GM19240 (cell line): ENCODE results near the gene USP20.

Experiments
- DNase-seq: peaks from one replicate; pipeline ENCODE4 v3.0.0; 2011; ENCODE audit warnings: low spot score; ENCODE audit not compliant: insufficient read length

Gene USP20

DNA sequence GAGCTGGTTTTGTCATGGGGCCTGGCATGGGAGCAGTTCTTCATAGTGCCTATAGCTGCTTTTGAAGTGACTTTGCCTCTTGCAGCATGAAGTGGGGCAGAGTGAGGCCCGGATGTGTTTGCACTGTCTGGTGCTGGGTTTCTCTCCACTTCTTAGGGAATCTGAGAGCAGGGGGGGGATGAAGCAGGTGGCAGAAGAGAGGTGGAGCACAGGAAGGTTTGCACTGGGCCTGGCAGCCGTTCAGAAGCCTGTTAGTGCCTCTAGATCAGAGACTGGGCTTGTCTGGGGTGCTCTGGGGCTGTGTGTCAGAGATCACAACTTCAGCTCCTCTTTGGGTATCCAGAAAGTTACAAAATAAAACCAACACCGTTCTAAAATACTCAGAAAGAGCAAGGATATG, 18.4 kb downstream of the USP20 start:
- no peak for DNase-seq

DNA sequence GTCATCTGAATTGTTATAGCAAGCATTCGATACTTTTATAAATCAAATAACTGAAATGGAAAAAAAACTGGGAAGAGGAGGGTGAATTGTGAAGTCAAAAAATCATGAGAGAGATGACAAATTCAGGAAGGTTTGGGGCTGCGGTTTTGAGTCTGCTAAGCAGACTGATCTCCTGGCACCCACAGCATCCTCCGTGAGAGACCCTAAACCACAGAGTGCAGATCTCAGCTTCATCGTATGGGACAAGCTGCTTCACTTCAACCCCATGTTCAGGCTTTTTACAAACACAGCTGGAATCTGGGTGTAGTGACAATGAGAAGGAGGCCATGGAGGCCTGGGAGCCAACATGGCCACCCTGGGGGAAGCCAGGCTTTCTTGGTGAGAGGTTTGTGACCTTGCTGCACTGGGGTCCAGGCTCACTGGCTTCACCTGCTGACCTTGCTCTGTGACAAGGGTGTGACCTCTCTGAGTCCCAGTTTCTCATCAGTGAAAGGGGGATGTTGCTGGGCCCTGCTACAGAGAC, 19.4 kb downstream of the USP20 start:
- no peak for DNase-seq

DNA sequence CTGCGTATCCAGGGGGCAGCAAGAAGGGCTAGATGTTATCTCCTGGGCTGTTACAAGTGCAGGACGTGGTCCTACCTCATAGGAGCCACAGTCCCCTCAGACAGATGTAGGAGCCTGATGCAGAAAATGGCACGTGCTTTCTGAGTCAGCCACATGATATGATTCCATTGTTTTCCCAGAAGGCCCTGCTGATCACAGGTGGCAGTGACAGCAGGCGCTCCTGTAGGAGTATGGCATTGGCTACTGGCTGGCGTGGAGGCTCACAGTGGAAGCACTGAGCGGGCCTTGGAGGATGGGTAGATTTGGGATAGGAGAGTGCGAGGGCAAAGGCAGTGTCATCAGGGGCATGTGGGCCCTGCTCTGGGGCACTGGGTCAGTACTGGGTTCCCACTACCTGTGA, 21.9 kb downstream of the USP20 start:
- no peak for DNase-seq

DNA sequence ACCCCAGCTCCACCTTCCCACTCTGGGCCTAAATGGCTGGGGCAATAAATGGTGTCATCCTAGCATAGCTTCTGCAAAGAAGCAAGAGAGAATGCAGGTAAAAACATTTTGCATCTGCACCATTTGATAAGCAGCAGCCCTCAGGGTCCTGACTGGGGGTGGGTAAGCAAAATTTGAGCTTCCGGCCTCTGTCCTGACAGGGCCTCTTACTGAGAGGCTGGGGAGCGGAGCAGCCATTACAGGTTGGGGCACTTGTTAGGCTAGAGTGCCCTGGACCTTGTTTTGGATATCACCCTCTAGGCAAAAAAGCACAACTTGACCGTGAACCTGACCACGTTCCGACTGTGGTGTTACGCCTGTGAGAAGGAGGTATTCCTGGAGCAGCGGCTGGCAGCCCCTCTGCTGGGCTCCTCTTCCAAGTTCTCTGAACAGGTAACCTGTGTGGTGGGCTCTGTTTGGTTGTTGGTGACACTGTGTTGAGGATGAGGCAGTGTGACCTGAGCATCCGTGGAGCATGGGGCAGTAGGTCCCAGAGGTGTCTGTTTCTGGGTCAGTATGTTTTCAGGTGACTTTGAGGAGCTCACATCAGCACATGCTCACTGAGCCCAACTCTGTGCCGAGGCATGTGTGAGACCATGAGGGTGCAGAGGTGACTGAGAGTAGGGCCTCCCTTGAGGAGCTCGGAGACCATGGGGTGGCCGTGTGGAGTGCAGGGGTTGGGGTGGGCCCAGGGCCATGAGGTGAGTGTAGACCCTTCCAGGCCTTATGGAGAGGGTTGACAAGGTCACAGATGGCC, 23.1 kb downstream of the USP20 start:
- no peak for DNase-seq

DNA sequence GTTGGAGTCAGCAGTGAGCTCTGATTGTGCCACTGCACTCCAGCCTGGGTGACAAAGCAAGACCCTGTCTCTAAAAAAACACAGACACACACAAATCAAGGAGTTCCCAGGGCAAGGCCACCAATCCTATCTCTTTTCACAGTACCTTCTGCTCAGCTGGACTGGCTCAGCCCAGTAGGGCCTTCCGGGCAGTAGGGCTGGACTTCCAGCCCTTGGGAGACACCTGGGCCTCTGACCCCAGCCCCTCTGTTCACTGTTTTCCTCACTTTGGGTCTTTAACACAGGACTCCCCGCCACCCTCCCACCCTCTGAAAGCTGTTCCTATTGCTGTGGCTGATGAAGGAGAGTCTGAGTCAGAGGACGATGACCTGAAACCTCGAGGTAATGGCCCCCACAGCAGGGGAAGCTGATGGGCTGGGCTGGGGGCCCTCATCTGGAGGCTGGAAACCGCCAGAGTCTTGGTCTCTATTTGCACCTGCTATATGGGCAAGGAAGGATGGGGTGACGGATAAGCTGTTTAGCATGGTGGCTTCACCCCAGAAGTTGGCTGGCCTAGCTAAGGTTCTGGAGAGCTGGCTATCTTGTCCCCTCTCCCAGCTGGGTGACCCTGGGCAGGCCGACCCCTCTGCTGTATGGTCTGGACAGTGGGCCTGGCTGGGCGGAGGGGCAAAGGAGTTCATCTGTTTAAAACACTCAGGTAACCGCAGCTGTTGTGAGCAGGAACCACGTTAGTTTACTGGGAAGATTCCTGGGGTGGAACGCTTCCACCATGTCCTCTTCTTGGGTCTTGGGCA, 25.6 kb downstream of the USP20 start:
- DNase-seq, result no peak

DNA sequence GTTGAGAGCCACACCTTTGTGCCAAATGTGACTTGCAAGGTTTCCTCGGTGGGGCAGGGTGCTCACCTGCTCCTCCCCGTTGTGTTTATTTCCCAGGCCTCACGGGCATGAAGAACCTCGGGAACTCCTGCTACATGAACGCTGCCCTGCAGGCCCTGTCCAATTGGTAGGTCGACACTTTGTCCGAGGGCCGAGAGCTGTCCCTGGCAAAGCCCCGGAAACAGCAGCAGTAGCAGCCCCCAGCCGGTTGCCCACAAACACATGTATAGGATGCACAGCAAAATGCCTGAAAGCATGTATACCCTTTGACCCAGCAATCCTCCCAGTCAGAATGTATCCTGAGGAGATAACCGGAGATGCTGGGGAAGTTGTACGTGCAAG, 26.2 kb downstream of the USP20 start:
- DNase-seq, result no peak

DNA sequence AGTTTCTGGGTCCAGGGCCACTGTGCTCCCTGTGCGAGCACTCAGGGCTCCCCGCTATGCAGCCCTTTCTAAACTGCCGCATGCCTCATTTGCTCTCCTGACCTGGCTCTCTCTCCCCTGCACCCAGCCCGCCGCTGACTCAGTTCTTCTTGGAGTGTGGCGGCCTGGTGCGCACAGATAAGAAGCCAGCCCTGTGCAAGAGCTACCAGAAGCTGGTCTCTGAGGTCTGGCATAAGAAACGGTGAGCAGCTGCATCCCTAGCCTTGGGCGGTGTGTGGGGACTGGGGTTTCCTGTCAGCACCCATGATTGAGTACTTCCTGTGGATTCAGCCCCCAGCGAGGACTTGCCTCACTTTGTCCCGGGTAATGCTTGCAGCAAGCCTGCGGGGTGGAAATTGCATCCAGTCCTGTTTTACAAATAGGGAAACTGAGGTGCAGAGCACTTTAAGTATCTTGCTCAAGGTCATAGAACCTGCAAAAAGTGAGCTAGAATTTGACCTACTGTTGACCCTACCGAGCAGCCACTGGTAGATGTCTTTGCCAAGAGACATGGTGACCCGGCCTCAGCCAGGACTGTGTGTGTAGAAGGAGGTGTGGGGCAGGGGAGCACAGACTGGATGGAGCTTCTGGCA, 27.9 kb downstream of the USP20 start:
- no peak for DNase-seq

DNA sequence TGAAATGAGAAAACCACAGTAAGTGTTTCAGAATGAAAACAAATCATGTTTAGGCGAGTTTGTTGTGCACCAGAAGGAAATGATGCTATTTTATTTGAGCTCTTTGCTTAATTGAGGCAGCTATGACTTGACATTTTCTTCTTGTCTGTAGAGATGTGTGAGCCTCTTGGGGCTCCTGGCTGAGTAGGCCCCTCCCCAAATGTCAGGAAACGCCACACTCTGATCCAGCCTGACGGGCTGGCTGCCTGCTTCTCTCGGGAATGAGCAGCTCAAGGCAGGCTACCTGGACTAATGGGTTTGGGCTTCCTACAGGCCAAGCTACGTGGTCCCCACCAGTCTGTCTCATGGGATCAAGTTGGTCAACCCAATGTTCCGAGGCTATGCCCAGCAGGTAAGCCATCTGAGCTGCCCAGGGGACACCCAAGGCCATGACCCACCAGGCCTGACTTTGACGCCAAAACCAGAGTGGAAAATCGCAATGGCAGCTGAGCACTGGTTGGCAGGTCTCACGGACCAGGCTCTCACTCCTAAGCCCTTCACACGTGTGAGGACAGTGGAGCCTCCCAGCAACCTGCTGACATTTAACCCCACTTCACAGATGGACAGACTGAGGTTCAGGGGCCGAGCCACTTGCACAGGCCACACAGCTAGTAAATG, 29.9 kb downstream of the USP20 start:
- no peak for DNase-seq

DNA sequence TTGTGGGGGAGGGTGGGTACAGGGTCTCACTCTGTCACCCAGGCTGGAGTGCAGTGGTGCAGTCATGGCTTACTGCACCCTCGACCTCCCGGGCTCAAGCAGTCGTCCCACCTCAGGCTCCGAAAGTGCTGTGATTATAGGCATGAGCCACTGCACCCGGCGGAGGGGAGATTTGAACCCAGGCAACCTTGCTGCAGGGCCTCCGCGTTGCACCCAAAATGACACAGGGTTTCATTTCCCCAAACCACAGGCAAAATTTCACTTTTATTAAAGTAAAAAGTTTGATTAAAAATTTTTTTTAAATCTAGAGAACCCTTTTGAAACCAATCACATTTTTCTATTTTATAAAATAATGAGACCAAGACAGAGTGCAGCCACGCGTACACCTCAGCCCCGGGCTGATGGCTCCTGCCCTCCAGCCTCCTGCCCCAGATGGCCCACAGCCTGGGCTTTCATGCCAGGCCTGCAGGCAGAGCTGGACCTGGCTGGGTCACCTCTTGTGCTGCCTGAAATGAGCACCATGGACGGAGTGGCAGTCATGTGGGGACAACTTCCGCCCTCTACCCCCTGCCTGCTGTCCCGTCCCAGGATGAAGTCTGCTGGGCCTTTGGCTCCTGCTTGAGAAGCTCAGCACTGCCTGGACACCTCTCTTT, 30.5 kb downstream of the USP20 start:
- DNase-seq, result no peak

DNA sequence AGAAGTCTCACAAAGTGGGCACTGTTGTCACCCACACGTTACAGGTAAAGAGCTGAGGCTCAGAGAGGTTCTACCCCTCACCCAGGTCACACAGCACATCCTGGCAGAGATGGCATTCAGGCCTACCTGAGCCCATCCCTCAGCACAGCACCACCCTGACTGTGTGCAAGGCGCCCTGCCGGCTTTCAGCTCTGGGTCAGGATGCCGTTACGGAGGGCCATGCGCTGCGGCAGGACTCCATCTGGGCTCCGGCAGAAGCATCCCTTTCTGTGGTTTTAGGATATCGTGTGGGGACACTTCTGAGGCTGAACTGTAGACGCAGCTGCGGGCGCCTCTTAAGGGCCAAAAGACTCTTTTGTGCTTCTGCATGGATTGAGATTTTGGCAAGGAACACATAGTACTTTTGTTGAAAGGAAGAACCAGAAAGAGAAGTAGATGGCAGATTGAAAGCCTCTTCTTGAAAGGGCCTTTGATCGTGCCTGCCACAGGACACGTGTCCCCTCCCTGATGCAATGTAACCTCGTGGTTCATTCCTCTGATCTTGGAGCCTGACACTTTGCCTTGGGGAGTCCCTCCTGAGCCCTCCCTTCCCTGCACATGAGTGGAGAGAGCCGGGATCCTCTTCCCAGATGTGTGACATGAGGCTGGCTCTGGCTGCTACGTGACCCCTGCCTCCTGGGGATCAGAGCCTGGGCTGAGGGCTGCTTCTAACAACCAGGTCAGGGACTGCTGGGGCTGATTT, 31.3 kb downstream of the USP20 start:
- no peak for DNase-seq

DNA sequence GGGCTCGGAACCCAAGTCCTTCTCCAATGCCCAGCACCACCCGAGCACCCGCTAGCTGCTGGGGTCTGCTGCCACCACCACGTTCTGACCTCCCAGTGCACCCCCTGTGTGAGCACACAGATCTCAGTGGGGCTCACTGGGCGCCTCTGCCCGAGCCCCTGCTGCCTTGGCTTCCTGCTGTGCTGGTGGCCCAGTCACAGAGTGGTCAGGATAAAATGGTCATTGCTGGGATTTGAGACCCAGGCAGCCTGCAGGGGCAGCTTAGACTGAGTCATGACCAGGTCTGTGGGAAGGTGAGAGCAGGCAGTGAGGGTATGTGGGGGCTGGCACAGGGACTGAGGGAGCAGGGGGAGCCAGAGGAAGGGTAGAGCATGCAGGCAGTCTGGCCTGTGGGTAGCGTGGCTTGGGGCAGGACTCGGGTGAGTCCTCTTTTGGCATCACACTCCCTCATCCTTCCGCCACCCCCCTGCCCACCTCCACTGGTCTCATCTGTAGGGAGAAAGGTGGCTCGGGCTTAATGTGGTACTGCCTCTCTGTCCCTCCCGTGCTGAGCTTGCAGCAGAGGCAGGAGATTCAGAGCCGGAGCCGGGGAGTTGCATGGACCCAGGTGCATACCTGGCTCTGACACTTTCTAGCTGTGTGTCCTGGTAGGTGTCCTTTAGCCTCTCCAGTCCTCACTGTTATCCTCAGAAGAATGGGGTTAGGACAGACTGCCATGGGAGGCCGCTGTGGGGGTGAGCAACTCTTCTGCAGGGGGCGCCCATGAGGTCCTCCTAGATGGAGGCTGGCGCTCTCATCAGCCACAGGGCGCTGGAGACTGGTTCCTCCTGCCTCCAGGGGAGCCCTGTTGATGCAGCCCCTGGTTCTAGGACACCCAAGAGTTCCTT, 32.1 kb downstream of the USP20 start:
- no peak for DNase-seq

DNA sequence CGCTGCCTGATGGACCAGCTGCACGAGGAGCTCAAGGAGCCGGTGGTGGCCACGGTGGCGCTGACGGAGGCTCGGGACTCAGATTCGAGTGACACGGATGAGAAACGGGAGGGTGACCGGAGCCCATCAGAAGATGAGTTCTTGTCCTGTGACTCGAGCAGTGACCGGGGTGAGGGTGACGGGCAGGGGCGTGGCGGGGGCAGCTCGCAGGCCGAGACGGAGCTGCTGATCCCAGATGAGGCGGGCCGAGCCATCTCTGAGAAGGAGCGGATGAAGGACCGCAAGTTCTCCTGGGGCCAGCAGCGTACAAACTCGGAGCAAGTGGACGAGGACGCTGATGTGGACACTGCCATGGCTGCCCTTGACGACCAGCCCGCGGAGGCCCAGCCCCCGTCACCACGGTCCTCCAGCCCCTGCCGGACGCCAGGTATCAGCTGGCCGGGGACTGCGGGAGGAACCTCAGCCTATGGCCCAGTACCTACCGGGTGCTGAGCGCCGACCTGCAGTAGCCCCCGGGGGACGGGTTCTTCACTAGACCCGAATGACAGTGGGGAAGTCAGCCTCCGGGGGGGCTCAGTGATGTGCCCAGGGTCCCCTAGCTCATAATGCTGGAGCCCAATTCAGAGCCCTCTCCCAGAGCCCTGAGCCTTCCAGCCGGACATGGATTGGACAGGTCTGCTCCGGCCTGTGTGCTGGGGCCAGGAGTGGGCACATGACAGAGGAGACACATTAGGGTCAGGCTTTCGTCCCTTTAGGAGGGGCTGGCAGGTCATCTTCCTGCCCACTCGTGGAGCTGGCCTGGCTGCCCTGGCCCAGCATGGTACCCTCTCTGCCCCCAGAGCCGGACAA, 33.0 kb downstream of the USP20 start:
- DNase-seq, result no peak

DNA sequence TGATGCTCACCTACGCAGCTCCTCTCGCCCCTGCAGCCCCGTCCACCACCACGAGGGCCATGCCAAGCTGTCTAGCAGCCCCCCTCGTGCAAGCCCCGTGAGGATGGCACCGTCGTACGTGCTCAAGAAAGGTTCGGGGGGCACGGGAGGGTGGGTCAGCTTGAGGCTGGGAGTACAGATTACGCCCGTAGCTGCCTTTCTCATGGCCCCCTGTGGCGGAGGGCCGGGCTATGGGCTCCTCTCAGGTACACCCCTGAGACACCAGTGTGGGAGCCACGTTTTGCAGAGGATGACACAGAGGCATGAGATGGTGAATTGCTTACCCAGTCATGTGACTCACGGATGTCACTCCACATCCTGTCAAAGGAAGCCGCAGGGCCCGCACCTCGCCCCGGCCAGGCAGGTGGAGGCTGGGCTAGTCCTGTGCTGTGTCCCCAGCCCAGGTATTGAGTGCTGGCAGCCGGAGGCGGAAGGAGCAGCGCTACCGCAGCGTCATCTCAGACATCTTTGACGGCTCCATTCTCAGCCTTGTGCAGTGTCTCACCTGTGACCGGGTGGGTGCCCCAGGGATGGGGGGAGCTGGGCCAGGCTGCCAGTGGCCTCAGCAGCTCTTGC, 33.7 kb downstream of the USP20 start:
- no peak for DNase-seq

DNA sequence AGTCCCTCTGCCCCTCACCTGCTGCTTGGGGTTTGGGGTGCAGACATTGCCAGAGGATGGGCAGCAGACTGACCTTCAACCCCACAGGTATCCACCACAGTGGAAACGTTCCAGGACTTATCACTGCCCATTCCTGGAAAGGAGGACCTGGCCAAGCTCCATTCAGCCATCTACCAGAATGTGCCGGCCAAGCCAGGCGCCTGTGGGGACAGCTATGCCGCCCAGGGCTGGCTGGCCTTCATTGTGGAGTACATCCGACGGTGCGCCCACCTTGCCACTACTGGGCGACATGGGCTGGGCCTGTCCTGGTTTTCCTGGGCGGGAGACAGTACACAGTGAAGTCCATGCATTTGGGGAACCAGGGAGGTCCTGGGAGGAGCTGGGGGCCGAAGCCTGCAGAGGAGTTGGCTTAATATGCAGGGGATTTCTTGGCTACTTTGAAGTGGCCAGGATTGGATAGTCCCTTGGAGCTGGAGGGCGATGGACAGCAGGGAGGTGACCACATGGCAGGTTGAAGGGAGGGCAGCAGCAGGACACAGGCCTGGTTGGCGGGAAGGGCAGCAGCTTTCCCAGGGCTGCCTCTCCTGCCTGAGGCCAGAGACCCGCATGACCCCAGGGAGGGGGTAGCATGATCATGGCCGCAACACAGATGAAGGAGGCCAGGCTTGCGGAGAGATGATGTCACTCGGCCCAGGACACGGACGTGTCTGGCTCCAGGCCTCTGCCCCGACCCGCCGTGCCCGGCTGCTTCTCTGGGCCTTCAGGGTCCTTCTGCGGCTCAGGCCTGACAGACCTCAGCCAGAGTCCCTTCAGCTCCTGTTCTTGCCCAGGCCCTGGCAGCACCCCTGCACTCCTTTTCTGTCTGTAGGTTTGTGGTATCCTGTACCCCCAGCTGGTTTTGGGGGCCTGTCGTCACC, 34.6 kb downstream of the USP20 start:
- no peak for DNase-seq

DNA sequence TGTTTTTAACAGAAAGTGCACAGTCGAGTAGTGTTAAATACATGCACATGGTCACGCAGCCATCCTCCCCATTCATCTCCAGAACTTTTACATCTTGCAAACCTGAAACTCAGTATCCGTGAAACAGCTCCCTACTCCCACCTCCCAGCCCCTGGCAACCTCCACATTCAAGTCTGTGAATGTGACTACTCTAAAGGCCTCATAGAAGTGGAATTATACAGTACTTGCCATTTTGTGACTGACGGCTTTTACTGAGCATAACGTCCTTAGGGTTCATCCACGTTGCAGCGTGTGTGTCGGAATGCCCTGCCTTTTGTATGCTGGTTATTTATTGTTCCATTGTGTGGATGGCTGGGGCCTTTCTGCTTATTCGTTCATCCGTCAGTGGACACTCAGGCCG, 35.8 kb downstream of the USP20 start:
- DNase-seq, result no peak

DNA sequence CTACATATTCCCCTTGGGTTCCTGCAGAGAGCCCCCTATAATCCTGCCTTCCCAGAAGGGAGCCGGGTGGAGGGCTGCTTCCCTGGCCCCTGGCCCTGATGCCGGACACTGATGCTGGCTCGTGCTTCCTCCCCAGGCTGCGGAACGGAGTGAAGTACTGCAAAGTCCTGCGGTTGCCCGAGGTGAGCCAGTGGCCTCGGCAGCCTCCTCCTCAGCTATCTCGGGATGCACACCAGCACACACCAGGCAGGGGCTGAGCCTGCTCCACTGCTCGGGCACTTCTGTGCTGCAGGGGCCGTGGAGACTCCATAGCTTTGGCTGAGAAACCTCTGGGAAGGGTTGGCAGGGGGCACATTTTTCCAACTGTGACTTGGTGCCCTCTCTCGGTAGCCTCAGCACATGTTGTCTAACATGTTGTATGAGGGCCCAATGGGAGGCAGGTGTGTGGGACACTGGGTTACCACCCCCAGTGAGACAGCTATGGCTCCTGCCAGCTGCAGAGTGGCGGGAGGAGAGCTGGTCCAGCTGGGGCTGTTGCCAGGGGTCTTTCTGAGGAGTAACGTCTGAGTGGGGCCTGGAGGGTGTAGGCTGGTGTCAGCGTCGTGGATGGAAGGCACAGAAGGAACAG, 38.4 kb downstream of the USP20 start:
- DNase-seq, result no peak
